ENCODE results near the gene GTF3C4.

DNA sequence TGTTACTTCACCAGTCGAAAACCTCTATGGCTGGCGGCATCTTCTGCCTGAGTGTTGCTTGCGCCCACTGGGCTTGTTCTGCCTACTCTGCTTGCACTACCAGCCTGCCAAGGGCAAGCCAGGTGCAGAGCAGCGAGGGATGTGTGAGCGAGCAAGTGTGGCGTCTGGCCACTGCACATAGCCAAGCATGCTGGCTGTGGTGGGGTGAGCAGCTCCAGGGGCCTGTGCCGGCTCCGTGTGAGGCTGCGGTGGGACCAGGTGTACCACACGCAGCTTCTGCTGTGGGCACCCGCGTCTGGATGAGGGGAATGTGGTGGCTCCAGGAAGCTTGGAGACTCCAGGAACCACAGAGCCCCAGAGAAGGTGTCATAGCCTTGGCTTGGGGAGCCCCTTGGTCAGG is 51.4 kb downstream of the GTF3C4 start:
- TF ChIP-seq NRF1 (IDR thresholded peaks at IDR 0.05; ENCODE audit: low read depth, low read length): no peak
- TF ChIP-seq GABPA (IDR thresholded peaks at IDR 0.05; ENCODE audit: low read depth): no peak
- TF ChIP-seq, protein P1, sequence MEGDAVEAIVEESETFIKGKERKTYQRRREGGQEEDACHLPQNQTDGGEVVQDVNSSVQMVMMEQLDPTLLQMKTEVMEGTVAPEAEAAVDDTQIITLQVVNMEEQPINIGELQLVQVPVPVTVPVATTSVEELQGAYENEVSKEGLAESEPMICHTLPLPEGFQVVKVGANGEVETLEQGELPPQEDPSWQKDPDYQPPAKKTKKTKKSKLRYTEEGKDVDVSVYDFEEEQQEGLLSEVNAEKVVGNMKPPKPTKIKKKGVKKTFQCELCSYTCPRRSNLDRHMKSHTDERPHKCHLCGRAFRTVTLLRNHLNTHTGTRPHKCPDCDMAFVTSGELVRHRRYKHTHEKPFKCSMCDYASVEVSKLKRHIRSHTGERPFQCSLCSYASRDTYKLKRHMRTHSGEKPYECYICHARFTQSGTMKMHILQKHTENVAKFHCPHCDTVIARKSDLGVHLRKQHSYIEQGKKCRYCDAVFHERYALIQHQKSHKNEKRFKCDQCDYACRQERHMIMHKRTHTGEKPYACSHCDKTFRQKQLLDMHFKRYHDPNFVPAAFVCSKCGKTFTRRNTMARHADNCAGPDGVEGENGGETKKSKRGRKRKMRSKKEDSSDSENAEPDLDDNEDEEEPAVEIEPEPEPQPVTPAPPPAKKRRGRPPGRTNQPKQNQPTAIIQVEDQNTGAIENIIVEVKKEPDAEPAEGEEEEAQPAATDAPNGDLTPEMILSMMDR (IDR thresholded peaks at IDR 0.05): no peak
- TF ChIP-seq RAD21 (IDR thresholded peaks at IDR 0.05; ENCODE audit: low read length): no peak
- no peak for TF ChIP-seq POLR2AphosphoS5 (IDR thresholded peaks at IDR 0.05; ENCODE audit: low read depth, low read length)
- TF ChIP-seq TAF1 (IDR thresholded peaks at IDR 0.05; ENCODE audit: borderline replicate concordance, low read depth, low read length): no peak
- no peak for TF ChIP-seq EZH2phosphoT487 (IDR thresholded peaks at IDR 0.05; ENCODE audit: borderline replicate concordance, low read depth)
- TF ChIP-seq, protein P2, sequence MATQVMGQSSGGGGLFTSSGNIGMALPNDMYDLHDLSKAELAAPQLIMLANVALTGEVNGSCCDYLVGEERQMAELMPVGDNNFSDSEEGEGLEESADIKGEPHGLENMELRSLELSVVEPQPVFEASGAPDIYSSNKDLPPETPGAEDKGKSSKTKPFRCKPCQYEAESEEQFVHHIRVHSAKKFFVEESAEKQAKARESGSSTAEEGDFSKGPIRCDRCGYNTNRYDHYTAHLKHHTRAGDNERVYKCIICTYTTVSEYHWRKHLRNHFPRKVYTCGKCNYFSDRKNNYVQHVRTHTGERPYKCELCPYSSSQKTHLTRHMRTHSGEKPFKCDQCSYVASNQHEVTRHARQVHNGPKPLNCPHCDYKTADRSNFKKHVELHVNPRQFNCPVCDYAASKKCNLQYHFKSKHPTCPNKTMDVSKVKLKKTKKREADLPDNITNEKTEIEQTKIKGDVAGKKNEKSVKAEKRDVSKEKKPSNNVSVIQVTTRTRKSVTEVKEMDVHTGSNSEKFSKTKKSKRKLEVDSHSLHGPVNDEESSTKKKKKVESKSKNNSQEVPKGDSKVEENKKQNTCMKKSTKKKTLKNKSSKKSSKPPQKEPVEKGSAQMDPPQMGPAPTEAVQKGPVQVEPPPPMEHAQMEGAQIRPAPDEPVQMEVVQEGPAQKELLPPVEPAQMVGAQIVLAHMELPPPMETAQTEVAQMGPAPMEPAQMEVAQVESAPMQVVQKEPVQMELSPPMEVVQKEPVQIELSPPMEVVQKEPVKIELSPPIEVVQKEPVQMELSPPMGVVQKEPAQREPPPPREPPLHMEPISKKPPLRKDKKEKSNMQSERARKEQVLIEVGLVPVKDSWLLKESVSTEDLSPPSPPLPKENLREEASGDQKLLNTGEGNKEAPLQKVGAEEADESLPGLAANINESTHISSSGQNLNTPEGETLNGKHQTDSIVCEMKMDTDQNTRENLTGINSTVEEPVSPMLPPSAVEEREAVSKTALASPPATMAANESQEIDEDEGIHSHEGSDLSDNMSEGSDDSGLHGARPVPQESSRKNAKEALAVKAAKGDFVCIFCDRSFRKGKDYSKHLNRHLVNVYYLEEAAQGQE (IDR thresholded peaks at IDR 0.05; ENCODE audit: low read depth, low read length): no peak
- TF ChIP-seq, protein P3, sequence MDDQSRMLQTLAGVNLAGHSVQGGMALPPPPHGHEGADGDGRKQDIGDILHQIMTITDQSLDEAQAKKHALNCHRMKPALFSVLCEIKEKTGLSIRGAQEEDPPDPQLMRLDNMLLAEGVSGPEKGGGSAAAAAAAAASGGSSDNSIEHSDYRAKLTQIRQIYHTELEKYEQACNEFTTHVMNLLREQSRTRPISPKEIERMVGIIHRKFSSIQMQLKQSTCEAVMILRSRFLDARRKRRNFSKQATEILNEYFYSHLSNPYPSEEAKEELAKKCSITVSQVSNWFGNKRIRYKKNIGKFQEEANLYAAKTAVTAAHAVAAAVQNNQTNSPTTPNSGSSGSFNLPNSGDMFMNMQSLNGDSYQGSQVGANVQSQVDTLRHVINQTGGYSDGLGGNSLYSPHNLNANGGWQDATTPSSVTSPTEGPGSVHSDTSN (IDR thresholded peaks at IDR 0.05): no peak
- TF ChIP-seq, protein P4, sequence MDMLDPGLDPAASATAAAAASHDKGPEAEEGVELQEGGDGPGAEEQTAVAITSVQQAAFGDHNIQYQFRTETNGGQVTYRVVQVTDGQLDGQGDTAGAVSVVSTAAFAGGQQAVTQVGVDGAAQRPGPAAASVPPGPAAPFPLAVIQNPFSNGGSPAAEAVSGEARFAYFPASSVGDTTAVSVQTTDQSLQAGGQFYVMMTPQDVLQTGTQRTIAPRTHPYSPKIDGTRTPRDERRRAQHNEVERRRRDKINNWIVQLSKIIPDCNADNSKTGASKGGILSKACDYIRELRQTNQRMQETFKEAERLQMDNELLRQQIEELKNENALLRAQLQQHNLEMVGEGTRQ (IDR thresholded peaks at IDR 0.05; ENCODE audit: borderline replicate concordance, low read depth, low read length): no peak
- TF ChIP-seq, protein P5, sequence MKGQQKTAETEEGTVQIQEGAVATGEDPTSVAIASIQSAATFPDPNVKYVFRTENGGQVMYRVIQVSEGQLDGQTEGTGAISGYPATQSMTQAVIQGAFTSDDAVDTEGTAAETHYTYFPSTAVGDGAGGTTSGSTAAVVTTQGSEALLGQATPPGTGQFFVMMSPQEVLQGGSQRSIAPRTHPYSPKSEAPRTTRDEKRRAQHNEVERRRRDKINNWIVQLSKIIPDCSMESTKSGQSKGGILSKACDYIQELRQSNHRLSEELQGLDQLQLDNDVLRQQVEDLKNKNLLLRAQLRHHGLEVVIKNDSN (IDR thresholded peaks at IDR 0.05; ENCODE audit: borderline replicate concordance, low read depth): no peak
- TF ChIP-seq FOXM1 (IDR thresholded peaks at IDR 0.05; ENCODE audit: low read depth): no peak
- no peak for TF ChIP-seq RFX5 (IDR thresholded peaks at IDR 0.05; ENCODE audit: low read length)
